IPS-20b (cell line): Measurements from ENCODE around the gene CCDC7.

ENCODE experiments used
- H3K27ac ChIP-seq: one replicate; pipeline ENCODE4 v1.5.1; 2013; ENCODE audit warnings: low read length
- H3K27me3 ChIP-seq: 2 replicates; pipeline ENCODE4 v1.6.1; 2013; ENCODE audit warnings: mild to moderate bottlenecking, low read length, inconsistent platforms; ENCODE audit not compliant: insufficient read depth
- H3K36me3 ChIP-seq: 2 replicates; pipeline ENCODE4 v1.6.1; 2013; ENCODE audit warnings: low read depth, mild to moderate bottlenecking, inconsistent platforms, low read length, moderate library complexity; ENCODE audit not compliant: insufficient read depth
- H3K4me1 ChIP-seq: 2 replicates; pipeline ENCODE4 v1.6.1; 2013; ENCODE audit warnings: mild to moderate bottlenecking, control low read depth, inconsistent platforms, low read length, moderate library complexity; ENCODE audit not compliant: insufficient read depth
- H3K4me3 ChIP-seq: 2 replicates; pipeline ENCODE4 v1.5.1; 2013; ENCODE audit warnings: mild to moderate bottlenecking, low read length, inconsistent platforms
- H3K9ac ChIP-seq: 2 replicates; pipeline ENCODE4 v1.6.1; 2013; ENCODE audit warnings: low read depth, mild to moderate bottlenecking, inconsistent platforms, low read length, moderate library complexity
- H3K9me3 ChIP-seq: 2 replicates; pipeline ENCODE4 v1.6.1; 2013; ENCODE audit warnings: mild to moderate bottlenecking, low read depth, low read length, inconsistent platforms; ENCODE audit not compliant: insufficient read depth

CCDC7 gene

GRCh38 chr10:32415361-32415760 is 30.6 kb upstream of the CCDC7 start:
- Histone ChIP-seq H3K4me1 (no peaks in the 10 kb centered on the region), H3K9ac (no peak overlapping the region), H3K27me3 (no peaks in the 10 kb centered on the region), H3K9me3 (no peaks in the 10 kb centered on the region), H3K27ac (no peak overlapping the region), H3K36me3 (no peaks in the 10 kb centered on the region), H3K4me3 (no peak overlapping the region)

GRCh38 chr10:32417911-32418547 is 27.9 kb upstream of the CCDC7 start:
- no peak overlapping the region for H3K9ac ChIP-seq
- no peaks in the 10 kb centered on the region for H3K4me1 ChIP-seq
- no peak overlapping the region for H3K4me3 ChIP-seq
- H3K36me3 ChIP-seq = no peaks in the 10 kb centered on the region
- peaks cover 10% of the 10 kb centered on the region; the same call in 1 of the 2 replicates for H3K9me3 ChIP-seq
- H3K27me3 ChIP-seq = no peaks in the 10 kb centered on the region
- H3K27ac ChIP-seq = no peak overlapping the region

GRCh38 chr10:32418572-32418971 is 27.4 kb upstream of the CCDC7 start:
- Histone ChIP-seq H3K9ac (no peak overlapping the region), H3K27ac (no peak overlapping the region), H3K36me3 (no peaks in the 10 kb centered on the region), H3K9me3 (peaks cover 10% of the 10 kb centered on the region; the same call in 1 of the 2 replicates), H3K27me3 (no peaks in the 10 kb centered on the region), H3K4me3 (no peak overlapping the region), H3K4me1 (no peaks in the 10 kb centered on the region)

DNA sequence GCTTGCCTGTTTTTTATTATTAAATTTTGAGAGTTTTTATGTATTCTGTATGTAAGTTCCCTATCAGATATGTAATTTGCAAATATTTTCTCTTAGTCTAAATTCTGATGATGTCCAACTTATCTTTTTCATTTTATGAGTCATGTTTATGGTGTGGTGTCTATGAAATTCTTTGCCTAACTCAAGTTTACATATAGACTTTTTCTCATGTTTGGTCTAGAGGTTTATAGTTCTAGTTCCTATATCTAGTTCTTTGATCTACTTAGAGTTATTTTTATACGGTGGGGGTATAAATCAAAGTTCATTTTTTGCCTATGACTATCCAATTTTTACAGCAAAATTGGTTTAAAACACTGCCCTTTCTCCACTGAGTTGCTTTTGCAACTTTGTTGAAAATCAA is 26.3 kb upstream of the CCDC7 start:
- H3K36me3 ChIP-seq = no peaks in the 10 kb centered on the region
- H3K9ac ChIP-seq = no peak overlapping the region
- no peaks in the 10 kb centered on the region for H3K4me1 ChIP-seq
- H3K9me3 ChIP-seq = peaks cover 10% of the 10 kb centered on the region; the same call in 1 of the 2 replicates
- H3K27me3 ChIP-seq = no peaks in the 10 kb centered on the region
- H3K4me3 ChIP-seq = no peak overlapping the region
- H3K27ac ChIP-seq = no peak overlapping the region

GRCh38 chr10:32426186-32426585 is 19.8 kb upstream of the CCDC7 start:
- Histone ChIP-seq H3K27ac (no peak overlapping the region), H3K9ac (no peak overlapping the region), H3K27me3 (no peaks in the 10 kb centered on the region), H3K36me3 (no peaks in the 10 kb centered on the region), H3K4me1 (no peaks in the 10 kb centered on the region), H3K9me3 (peaks cover 10% of the 10 kb centered on the region; the same call in 1 of the 2 replicates), H3K4me3 (no peak overlapping the region)

DNA sequence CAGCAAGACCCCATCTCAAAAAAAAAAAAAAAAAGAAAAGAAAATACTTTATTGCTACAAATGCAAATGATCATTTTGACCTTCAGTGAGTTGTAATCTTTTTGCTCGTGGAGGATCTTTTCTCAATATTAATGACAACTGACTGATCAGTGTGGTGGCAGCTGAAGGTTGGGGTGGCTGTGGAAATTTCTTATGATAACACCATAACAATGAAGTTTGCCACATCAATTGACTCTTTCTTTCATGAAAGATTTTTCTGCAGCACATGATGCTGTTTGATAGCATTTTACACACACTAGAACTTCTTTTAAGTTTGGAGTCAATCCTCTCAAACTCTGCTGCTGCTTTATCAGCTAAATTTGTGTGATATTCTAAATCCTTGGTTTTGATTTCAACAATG is 12.4 kb upstream of the CCDC7 start:
- Histone ChIP-seq H3K36me3 (no peaks in the 10 kb centered on the region), H3K9ac (no peak overlapping the region), H3K27ac (no peak overlapping the region), H3K27me3 (no peaks in the 10 kb centered on the region; the same call in 1 of the 2 replicates), H3K4me1 (no peaks in the 10 kb centered on the region), H3K9me3 (0 out of 2 replicates have a peak, but pooled peaks cover 6% of the 10 kb centered on the region), H3K4me3 (no peak overlapping the region)

DNA sequence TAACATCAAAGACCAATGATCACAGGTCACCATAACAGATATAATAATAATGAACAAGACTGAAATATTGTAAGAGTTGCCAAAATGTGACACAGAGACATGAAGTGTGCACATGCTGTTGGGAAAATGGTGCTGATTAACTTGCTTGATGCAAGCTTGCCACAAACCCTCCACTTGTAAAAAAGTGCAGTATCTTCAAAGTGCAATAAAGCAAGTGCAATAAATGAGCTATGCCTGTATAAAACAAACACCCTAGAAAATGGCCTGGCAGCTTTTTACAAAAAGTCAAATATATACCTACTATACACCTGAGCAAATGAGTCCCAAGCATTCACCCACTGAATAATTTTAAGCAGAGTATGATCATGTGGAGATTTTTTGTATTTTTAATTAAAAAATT is 9.7 kb upstream of the CCDC7 start:
- Histone ChIP-seq H3K4me3 (no peak overlapping the region), H3K36me3 (no peaks in the 10 kb centered on the region), H3K27me3 (no peaks in the 10 kb centered on the region; the same call in 1 of the 2 replicates), H3K9me3 (0 out of 2 replicates have a peak, but pooled peaks cover 6% of the 10 kb centered on the region), H3K9ac (no peak overlapping the region), H3K4me1 (no peaks in the 10 kb centered on the region), H3K27ac (no peak overlapping the region)

DNA sequence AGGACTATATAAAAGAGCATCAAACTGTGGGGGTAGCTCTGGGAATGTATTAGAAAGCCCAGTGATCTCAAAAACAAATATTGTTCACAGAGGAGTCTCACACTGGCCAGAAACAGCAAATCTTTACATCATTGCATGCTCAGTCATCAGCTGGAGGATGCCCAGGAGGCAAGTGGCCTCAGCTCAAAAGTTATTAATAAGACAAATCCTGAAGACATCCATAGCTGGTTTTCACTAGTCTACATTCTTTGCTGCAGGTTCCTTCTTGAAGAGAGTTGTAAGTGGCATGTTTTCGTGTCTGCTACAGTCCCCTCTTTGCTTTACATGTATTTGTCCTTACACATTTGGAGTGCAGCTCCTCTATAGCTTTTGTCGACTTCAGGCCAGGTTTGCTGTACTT is 8.6 kb upstream of the CCDC7 start:
- Histone ChIP-seq H3K36me3 (no peaks in the 10 kb centered on the region), H3K27me3 (no peaks in the 10 kb centered on the region; the same call in 1 of the 2 replicates), H3K4me1 (no peaks in the 10 kb centered on the region), H3K4me3 (no peak overlapping the region), H3K9me3 (0 out of 2 replicates have a peak, but pooled peaks cover 6% of the 10 kb centered on the region), H3K27ac (no peak overlapping the region), H3K9ac (no peak overlapping the region)

DNA sequence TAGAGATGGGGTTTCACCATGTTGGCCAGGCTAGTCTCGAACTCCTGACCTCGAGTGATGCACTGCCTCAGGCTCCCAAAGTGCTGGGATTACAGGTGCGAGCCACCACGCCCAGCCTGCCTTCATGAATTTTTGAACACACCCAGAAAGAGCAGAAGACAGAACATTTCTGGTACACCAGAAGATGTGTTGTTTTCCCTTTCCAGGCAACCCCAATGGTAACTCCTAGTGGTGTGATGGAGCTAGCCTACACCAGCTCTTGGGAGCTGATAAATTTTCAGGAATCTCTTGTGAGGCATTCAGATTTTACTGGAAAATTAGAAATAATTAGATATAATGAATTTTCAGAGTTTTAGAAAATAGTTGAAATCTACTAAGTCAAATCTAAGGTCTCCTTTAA is 904 bp upstream of the CCDC7 start:
- Histone ChIP-seq H3K4me3 (no peak overlapping the region), H3K27me3 (no peaks in the 10 kb centered on the region; the same call in 1 of the 2 replicates), H3K27ac (no peak overlapping the region), H3K36me3 (no peaks in the 10 kb centered on the region), H3K9ac (no peak overlapping the region), H3K9me3 (no peaks in the 10 kb centered on the region), H3K4me1 (no peaks in the 10 kb centered on the region)

GRCh38 chr10:32446536-32447406 is 831 bp downstream of the CCDC7 start:
- H3K27me3 ChIP-seq = no peaks in the 10 kb centered on the region; the same call in 1 of the 2 replicates
- peak overlapping the region; percentile 91 for H3K9ac ChIP-seq
- no peaks in the 10 kb centered on the region for H3K36me3 ChIP-seq
- no peaks in the 10 kb centered on the region for H3K9me3 ChIP-seq
- no peaks in the 10 kb centered on the region for H3K4me1 ChIP-seq
- peak overlapping the region; percentile 26 for H3K27ac ChIP-seq
- peak overlapping the region; percentile 92 for H3K4me3 ChIP-seq

DNA sequence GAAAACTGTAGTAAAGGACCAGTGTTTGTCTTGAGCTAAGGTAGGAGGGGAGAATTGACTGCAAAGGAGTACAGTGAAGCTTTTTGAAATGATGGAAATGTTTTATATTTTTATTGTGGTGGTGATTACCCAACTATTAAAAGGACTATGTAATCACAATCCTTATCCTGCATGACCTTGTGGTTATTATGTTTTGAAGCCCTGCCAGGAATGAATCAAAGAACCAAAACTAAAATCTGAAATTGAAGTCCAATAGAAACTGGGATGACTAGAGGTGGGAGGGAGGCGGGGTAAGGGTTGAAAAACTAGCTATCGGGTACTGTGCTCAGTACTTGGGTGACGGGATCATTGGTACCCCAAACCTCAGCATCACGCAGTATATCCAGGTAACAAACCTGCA is 8.2 kb downstream of the CCDC7 start:
- H3K9me3 ChIP-seq = no peaks in the 10 kb centered on the region
- H3K36me3 ChIP-seq = no peaks in the 10 kb centered on the region
- H3K4me1 ChIP-seq = no peaks in the 10 kb centered on the region
- H3K4me3 ChIP-seq = no peak overlapping the region
- no peak overlapping the region for H3K27ac ChIP-seq
- H3K9ac ChIP-seq = no peak overlapping the region
- no peaks in the 10 kb centered on the region for H3K27me3 ChIP-seq
